Daoy (cell line): ENCODE measurements around the gene ADAM19. TPM values are rescaled to one million over a fixed set of nuclear protein-coding genes. Genes with fewer than 3 reads are reported as not detected.
"Not testable (repeated sequence)": the region's sequence is repeated elsewhere in the genome, so short reads cannot be mapped to it uniquely, and the experiment has no call there.

Experiments used
- DNase-seq: peaks from one replicate; pipeline ENCODE4 v3.0.0-alpha.2; 2015; ENCODE audit warnings: low read depth
- total RNA-seq: library from RNA; depleted of rRNA; stranded (reverse); fragments of >200 nt; shearing (Covaris generic); gene quantifications from 2 replicates; pipeline ENCODE4 v1.2.3, GENCODE V29; 2014

The ADAM19 gene
- total RNA-seq, 1 experiment from 2014 or later: 30.8 TPM

GRCh38 chr5:157486221-157486681, 89.3 kb downstream of the ADAM19 start:
- no peak for DNase-seq

DNA sequence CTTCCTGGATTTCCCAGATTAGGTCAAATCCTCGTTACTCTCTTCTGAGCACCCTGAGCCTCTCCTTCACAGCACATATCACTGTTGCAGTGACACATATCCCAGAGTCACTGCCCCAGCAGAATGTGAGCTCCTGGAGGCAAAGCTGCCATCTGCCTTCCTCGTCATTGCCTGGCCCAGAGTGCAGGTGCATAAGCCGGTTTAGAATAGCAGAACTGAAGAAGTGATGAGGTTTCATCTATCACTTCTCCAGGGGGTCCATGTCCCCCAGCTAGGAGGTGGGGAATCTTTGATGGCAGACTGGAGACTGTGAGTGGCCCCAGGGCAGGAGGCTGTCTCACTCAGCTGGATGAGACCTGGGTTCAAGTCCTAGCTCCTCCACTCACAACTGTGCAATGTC, 89.8 kb downstream of the ADAM19 start:
- no peak for DNase-seq

- DNase-seq: no peak
Measured at GRCh38 chr5:157485340-157485739, 90.2 kb downstream of the ADAM19 start.

- no peak for DNase-seq
Measured at GRCh38 chr5:157484768-157485167, 90.8 kb downstream of the ADAM19 start.

DNA sequence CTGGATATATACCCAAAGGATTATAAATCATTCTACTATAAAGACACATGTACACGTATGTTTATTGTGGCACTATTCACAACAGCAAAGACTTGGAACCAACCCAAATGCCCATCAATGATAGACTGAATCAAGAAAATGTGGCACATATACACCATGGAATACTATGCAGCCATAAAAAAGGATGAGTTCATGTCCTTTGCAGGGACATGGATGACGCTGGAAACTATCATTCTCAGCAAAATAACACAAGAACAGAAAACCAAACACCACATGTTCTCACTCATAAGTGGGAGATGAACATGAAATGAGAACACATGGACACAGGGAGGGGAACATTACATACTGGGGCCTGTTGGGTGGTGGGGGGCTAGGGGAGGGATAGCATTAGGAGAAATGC, 92.9 kb downstream of the ADAM19 start:
- not testable (repeated sequence) for DNase-seq

GRCh38 chr5:157481666-157482065, 93.9 kb downstream of the ADAM19 start:
- no peak for DNase-seq

GRCh38 chr5:157481265-157481664, 94.3 kb downstream of the ADAM19 start:
- DNase-seq: no peak

- DNase-seq: no peak
Measured at GRCh38 chr5:157479612-157480510, 95.7 kb downstream of the ADAM19 start.

GRCh38 chr5:157479166-157479565, 96.4 kb downstream of the ADAM19 start:
- DNase-seq: no peak

- DNase-seq: no peak
Measured at GRCh38 chr5:157478726-157479125, 96.8 kb downstream of the ADAM19 start.

DNA sequence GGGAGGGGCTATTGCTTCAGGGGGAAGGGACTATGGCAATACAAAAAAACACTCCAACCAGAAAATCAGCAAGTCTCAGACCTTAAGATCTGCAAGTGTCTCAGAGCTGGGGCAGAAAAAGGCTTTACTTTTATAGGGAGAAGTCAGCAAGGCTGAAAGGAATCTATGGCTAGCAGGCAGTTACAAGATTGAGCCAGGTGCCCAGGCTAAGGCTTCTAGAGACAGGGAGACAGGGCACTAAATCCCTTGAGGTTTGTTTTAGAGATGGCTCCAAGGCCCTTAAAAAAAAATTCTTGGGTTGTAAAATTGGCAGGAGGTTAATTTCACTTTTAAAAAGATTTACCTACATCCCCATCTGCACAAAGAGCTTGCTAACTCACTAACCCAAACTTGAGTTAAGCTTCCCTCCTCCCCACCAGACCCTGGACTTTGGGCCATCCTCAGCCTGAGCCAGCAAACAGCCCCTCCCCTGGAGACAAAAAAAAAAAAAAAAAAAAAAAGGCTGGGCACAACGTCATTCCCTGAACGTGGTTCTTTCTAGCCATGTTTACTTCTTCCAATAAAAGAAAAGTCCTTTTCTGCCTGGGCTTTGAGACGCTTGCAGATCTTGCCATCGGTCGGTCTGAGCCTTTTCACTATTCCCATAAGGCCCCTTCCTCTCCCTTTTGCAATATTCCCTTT, 97.6 kb downstream of the ADAM19 start:
- DNase-seq: no peak

GRCh38 chr5:157476702-157477408, 98.7 kb downstream of the ADAM19 start:
- peak; percentile 56 for DNase-seq

- no peak for DNase-seq
Measured at GRCh38 chr5:157475432-157475831, 100.1 kb downstream of the ADAM19 start.

DNA sequence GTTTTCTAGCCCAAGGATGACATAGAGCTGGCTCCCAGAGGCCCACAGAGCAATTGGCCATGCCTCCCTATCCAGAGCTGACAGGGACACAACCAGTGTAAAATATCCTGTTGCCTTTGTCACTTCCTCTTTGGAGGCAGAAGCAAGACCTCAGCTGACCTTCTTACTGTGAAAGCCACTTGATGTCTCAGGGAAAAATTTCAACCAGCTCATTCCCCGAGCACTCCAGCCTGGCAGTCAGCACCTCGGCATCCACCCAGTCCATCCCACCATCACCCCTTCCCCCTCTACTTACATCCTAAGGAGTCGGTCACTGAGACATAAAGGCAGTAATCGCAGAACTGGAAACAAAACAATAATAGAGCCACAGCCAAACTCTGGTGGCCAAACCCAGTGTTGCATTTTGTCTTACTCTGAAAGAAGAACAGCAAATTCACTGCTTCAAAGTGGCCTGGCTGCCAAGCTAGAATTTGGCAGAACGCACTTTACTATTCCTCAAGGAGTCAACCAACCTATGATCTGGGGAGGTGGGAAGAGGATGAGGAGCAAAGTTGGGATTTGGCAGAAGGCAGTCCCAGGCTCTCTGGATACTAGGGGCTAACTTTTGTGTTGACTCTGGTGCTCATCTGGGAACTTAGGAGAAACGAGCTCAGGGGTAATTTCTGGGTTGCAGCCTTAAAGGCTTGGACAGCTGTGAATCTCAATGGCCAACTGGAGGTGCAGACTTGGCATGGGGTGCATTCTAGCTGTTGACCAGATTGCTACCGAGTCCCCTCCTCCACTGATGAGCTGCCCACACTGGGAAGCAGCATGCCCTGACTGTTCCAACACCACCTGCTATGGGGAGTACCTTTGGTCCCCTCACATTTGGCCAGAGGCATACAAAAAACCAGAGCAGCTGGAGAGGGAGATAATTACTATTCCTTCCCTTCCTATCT, 101.9 kb downstream of the ADAM19 start:
- DNase-seq: no peak

DNA sequence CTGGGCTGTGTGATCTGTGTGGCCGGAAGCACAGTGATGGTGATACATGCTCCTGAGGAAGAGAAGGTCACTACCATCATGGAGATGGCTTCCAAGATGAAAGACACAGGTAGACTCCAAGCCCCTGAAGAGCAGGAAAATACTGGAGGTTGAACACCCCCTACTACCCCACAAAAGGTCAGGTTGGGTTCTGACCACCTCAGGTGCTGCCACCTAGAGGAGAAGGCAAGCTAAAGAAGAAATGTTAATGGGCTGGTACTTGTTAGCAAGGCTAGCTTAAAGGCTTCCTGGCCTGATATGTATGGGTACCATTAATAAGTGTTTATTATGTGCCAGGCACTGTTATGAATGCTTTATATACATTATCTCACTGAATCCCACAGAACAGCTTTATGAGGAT, 103.9 kb downstream of the ADAM19 start:
- DNase-seq: peak; percentile 23

- DNase-seq: no peak
Measured at GRCh38 chr5:157470631-157471030, 104.9 kb downstream of the ADAM19 start.

DNA sequence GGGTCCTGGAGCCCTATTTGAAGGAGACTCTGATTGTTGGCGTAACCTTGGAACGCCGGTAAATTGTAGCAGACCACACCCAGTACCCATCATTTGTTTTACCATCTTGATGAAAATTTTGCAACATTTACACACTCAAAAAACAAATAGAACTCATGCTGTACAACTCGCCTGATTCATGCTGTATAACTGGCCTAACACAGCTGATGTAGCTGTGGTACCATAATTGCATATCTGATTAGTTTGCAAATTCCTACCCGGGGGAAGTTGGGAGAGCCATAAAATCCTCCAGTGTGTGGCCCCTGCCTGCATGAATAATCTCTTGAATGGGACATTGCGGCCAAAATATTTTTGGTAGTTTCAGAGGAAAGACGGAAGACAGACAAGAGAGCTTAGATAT, 105.9 kb downstream of the ADAM19 start:
- no peak for DNase-seq

GRCh38 chr5:157469073-157469472, 106.5 kb downstream of the ADAM19 start:
- DNase-seq: no peak

GRCh38 chr5:157468293-157468965, 107.1 kb downstream of the ADAM19 start:
- DNase-seq: no peak

- peak; percentile 84 for DNase-seq
Measured at GRCh38 chr5:157464519-157465171, 110.9 kb downstream of the ADAM19 start.
